Neuronal stem cell (in vitro differentiated cells): ENCODE measurements around the gene DNM3.

Source experiments
- DNase-seq: peaks from one replicate; pipeline ENCODE4 v3.0.0-alpha.2; 2013; ENCODE audit warnings: low spot score
- H2AFZ ChIP-seq: one replicate; pipeline ENCODE4 v1.6.1; 2013; ENCODE audit warnings: mild to moderate bottlenecking, low read length, inconsistent platforms
- H2AK5ac ChIP-seq: 2 replicates; pipeline ENCODE4 v1.6.1; 2013; ENCODE audit warnings: low read depth, mild to moderate bottlenecking, inconsistent platforms, low read length, moderate library complexity, mixed read lengths
- H2BK120ac ChIP-seq: 2 replicates; pipeline ENCODE4 v1.6.1; 2013; ENCODE audit warnings: low read depth, mild to moderate bottlenecking, inconsistent platforms, low read length, moderate library complexity, mixed read lengths
- H2BK12ac ChIP-seq: one replicate; pipeline ENCODE4 v1.6.1; 2013; ENCODE audit warnings: low read length, inconsistent platforms
- H2BK15ac ChIP-seq: 2 replicates; pipeline ENCODE4 v1.6.1; 2013; ENCODE audit warnings: mild to moderate bottlenecking, low read length, inconsistent platforms, mixed read lengths
- H2BK5ac ChIP-seq: one replicate; pipeline ENCODE4 v1.6.1; 2013; ENCODE audit warnings: inconsistent platforms, mild to moderate bottlenecking, low read length, moderate library complexity
- H3K14ac ChIP-seq: one replicate; pipeline ENCODE4 v1.6.1; 2013; ENCODE audit warnings: low read length, inconsistent platforms
- H3K18ac ChIP-seq: 2 replicates; pipeline ENCODE4 v1.6.1; 2013; ENCODE audit warnings: low read length, inconsistent platforms
- H3K23ac ChIP-seq: 2 replicates; pipeline ENCODE4 v1.6.1; 2013; ENCODE audit warnings: low read depth, mild to moderate bottlenecking, mixed read lengths, low read length, inconsistent platforms; ENCODE audit not compliant: poor library complexity
- H3K27ac ChIP-seq: replicated peaks from 3 replicates; pipeline ENCODE4 v1.5.1; 2013; ENCODE audit warnings: low read length, inconsistent platforms
- H3K27me3 ChIP-seq, 3 experiments: 2 replicates each; pipeline ENCODE4 v1.6.1; 2013; ENCODE audit warnings: low read length in 3 of 3, mild to moderate bottlenecking in 2 of 3, inconsistent platforms in 1 of 3, low read depth in 1 of 3, mixed read lengths in 1 of 3, moderate library complexity in 1 of 3; ENCODE audit not compliant: control insufficient read depth in 3 of 3, insufficient read depth in 3 of 3
- H3K36me3 ChIP-seq, 2 donors: replicated peaks in 1 of 2; 2 replicates each; pipeline ENCODE4 v1.6.1; 2013; ENCODE audit warnings: low read length in 2 of 2; ENCODE audit not compliant: control insufficient read depth in 2 of 2, insufficient read depth in 2 of 2
- H3K4ac ChIP-seq: 2 replicates; pipeline ENCODE4 v1.6.1; 2013; ENCODE audit warnings: inconsistent platforms, mild to moderate bottlenecking, low read length, moderate library complexity
- H3K4me1 ChIP-seq, 2 donors: 1 replicate in 1 of 2; 2 replicates in 1 of 2; pipeline ENCODE4 v1.6.1; 2013; ENCODE audit warnings: low read length in 2 of 2, low read depth in 1 of 2; ENCODE audit not compliant: control insufficient read depth in 2 of 2, insufficient read depth in 1 of 2
- H3K4me2 ChIP-seq: one replicate; pipeline ENCODE4 v1.6.1; 2013; ENCODE audit warnings: mild to moderate bottlenecking, low read length, inconsistent platforms; ENCODE audit not compliant: insufficient read depth, poor library complexity, severe bottlenecking
- H3K4me3 ChIP-seq, 2 donors: 2 replicates each; pipeline ENCODE4 v1.5.1; 2013; ENCODE audit warnings: low read length in 2 of 2, mild to moderate bottlenecking in 2 of 2, inconsistent platforms in 1 of 2, moderate library complexity in 1 of 2
- H3K79me1 ChIP-seq: one replicate; pipeline ENCODE4 v1.6.1; 2013; ENCODE audit warnings: low read depth, mild to moderate bottlenecking, inconsistent platforms, low read length, moderate library complexity
- H3K9ac ChIP-seq: one replicate; pipeline ENCODE4 v1.6.1; 2013; ENCODE audit warnings: mild to moderate bottlenecking, low read depth, low read length, inconsistent platforms; ENCODE audit not compliant: poor library complexity
- H3K9me3 ChIP-seq, 2 donors: replicated peaks in 1 of 2; 2 replicates each; pipeline versions ENCODE3 to v1.6.1; 2013; ENCODE audit warnings: low read length in 2 of 2, mild to moderate bottlenecking in 2 of 2, inconsistent platforms in 1 of 2, low read depth in 1 of 2, mixed read lengths in 1 of 2, moderate library complexity in 1 of 2; ENCODE audit not compliant: control insufficient read depth in 2 of 2, insufficient read depth in 1 of 2
- H4K8ac ChIP-seq: one replicate; pipeline ENCODE4 v1.6.1; 2013; ENCODE audit warnings: low read depth, mild to moderate bottlenecking, inconsistent platforms, low read length, moderate library complexity
- H4K91ac ChIP-seq: one replicate; pipeline ENCODE4 v1.6.1; 2013; ENCODE audit warnings: low read length, low read depth, mild to moderate bottlenecking, inconsistent platforms; ENCODE audit not compliant: poor library complexity
- WGBS, 2 donors: extraction: QIAGEN DNeasy Blood & Tissue Kit; methylation state at CpG; one replicate each; pipeline ENCODE4 v1.1.7; 2013; ENCODE audit warnings: missing lambda C conversion rate in 2 of 2, mixed read lengths in 1 of 2; ENCODE audit not compliant: insufficient read length in 2 of 2, insufficient replicate concordance in 1 of 2; ENCODE audit errors: extremely low coverage in 2 of 2; 5-methylcytosine and 5-hydroxymethylcytosine counted together

Gene DNM3

DNA sequence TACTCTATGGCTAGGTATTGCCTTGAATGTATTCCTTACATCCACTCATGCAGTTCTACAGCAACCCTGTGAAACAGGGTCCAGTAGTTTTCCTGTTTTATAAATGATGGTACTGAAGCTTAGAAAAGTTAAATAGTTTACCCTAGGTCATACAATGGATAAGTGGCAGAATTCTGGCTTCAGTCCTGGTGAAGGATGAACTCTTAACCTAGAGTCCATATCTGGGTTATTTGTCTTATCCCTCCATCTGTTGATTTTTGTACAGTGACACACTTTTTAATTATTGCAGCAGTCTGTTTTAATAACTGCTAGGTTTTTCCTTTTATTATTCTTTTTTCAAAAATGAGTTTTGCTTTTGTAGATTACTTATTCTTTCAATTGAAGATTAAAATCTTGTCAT lies 263.9 kb downstream of the DNM3 start:
- H3K79me1 ChIP-seq = no peaks in the 10 kb centered on the region
- H3K27ac ChIP-seq = no peak overlapping the region
- no peak for DNase-seq
- H3K18ac ChIP-seq = no peak overlapping the region
- no peak overlapping the region for H3K14ac ChIP-seq
- no peaks in the 10 kb centered on the region for H3K27me3 ChIP-seq
- H3K36me3 ChIP-seq = no peaks in the 10 kb centered on the region
- H3K4me3 ChIP-seq = no peak overlapping the region
- H3K9ac ChIP-seq = no peak overlapping the region
- no peak overlapping the region for H4K91ac ChIP-seq
- H3K4me1 ChIP-seq = no peaks in the 10 kb centered on the region
- no peak overlapping the region for H2BK120ac ChIP-seq
- H4K8ac ChIP-seq = no peak overlapping the region
- no peak overlapping the region for H2AK5ac ChIP-seq
- H3K23ac ChIP-seq = no peak overlapping the region
- H3K9me3 ChIP-seq = no peaks in the 10 kb centered on the region
- H3K4me2 ChIP-seq = no peak overlapping the region
- H2AFZ ChIP-seq = no peak overlapping the region
- H3K4ac ChIP-seq = no peak overlapping the region
- H2BK15ac ChIP-seq = no peak overlapping the region
- no peak overlapping the region for H2BK12ac ChIP-seq
- H2BK5ac ChIP-seq = no peak overlapping the region

DNA sequence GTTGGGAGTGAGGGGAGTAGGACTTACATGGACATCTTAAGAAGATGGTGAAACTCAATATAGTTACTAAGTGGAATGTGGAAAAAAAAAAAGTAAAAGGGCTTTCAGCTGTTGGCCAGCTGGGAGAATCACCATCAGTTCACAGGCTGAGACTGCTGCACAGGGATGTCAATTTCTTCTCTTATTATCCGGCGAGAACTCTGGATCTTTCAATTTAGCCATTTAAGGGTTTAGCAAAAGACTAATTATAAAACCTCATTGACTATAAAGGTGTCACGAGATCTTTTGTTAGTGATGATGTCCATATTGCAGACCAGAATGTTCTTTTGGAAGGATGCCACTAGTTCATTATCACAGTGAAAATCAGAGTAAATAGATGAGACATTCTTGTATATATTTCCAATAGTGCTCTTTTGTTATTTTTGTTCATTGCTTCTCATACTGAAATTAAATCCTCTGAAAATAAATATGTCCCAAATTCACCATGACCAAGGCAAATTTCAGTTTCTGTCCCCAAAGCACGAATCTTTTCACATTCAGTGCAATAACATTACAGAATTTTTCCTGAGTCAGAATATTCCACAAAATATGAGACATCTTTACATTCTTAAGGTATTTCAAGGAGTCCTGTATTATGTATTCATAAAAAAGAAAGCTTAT lies 266.1 kb downstream of the DNM3 start:
- Histone ChIP-seq H4K8ac (no peak overlapping the region), H2BK12ac (no peak overlapping the region), H3K36me3 (no peaks in the 10 kb centered on the region), H3K4ac (no peak overlapping the region), H3K79me1 (no peaks in the 10 kb centered on the region), H2BK5ac (no peak overlapping the region), H3K18ac (no peak overlapping the region), H2BK120ac (no peak overlapping the region), H2AFZ (no peak overlapping the region), H3K4me2 (no peak overlapping the region), H3K27ac (no peak overlapping the region), H3K9ac (no peak overlapping the region), H2BK15ac (no peak overlapping the region), H3K27me3 (no peaks in the 10 kb centered on the region), H3K9me3 (no peaks in the 10 kb centered on the region), H3K23ac (no peak overlapping the region), H4K91ac (no peak overlapping the region), H3K4me3 (no peak overlapping the region), H3K14ac (no peak overlapping the region), H3K4me1 (no peaks in the 10 kb centered on the region), H2AK5ac (no peak overlapping the region)
- no CpG with 5 or more reads among the region's 4 CpGs for WGBS, 2 donors
- no peak for DNase-seq

DNA sequence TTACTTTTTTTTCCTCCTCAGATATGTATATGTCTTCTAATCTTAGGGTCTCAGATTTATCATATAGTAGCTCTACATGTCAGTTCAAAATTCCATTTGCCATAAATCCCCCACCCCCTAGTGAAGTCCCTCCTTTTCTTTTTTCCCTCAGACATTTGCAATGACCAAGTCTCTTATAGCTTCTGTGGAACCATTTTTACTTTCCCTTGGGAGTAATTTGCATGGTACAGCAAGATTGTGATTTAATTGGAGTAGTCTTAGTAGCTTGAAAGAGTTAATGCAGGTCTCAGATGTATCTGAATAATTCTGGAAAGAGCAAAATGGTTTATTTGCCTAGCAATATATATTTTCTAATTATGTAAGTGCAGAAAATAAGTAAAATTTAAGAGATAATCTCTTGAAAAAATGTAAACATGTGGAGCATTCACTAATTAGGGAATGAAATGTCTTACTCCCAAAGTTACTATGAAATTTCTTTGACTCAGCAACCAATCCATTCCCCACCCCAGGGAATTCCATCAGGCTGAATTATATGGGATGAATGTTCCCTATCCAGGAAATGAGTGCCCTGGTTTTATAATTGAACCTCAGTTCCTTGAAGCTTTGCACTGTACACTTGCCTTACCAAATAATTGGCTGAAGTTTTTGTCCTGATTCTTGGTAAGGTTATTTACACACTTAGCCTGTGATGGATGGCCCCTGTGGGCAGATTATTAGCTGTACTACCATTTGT lies 267.0 kb downstream of the DNM3 start:
- no peaks in the 10 kb centered on the region for H3K27me3 ChIP-seq
- no peak overlapping the region for H3K18ac ChIP-seq
- H3K9ac ChIP-seq = no peak overlapping the region
- no peak overlapping the region for H3K27ac ChIP-seq
- no peak overlapping the region for H3K4me2 ChIP-seq
- H3K4me3 ChIP-seq = no peak overlapping the region
- no peak overlapping the region for H3K23ac ChIP-seq
- H3K4ac ChIP-seq = no peak overlapping the region
- no peaks in the 10 kb centered on the region for H3K36me3 ChIP-seq
- H2BK12ac ChIP-seq = no peak overlapping the region
- no peak overlapping the region for H4K91ac ChIP-seq
- H3K79me1 ChIP-seq = no peaks in the 10 kb centered on the region
- no peak overlapping the region for H2BK120ac ChIP-seq
- H3K14ac ChIP-seq = no peak overlapping the region
- no peak overlapping the region for H2AK5ac ChIP-seq
- no peak overlapping the region for H2BK15ac ChIP-seq
- no peak overlapping the region for H2BK5ac ChIP-seq
- H3K9me3 ChIP-seq = no peaks in the 10 kb centered on the region
- no peak for DNase-seq
- no peaks in the 10 kb centered on the region for H3K4me1 ChIP-seq
- no peak overlapping the region for H2AFZ ChIP-seq
- no peak overlapping the region for H4K8ac ChIP-seq

GRCh38 chr1:172109359-172109758 lies 268.1 kb downstream of the DNM3 start:
- H2BK120ac ChIP-seq = no peak overlapping the region
- no peak overlapping the region for H4K91ac ChIP-seq

More at GRCh38 chr1:172109359-172109758, 268.1 kb downstream of the DNM3 start:
- Histone ChIP-seq H3K27ac (no peak overlapping the region), H3K9ac (no peak overlapping the region), H3K14ac (no peak overlapping the region), H2BK15ac (no peak overlapping the region), H3K4me2 (no peak overlapping the region), H3K9me3 (no peaks in the 10 kb centered on the region), H2BK12ac (no peak overlapping the region), H3K4ac (no peak overlapping the region), H2BK5ac (no peak overlapping the region), H2AFZ (no peak overlapping the region), H3K18ac (no peak overlapping the region), H3K23ac (no peak overlapping the region), H3K4me3 (no peak overlapping the region), H4K8ac (no peak overlapping the region), H3K4me1 (no peaks in the 10 kb centered on the region), H3K36me3 (no peaks in the 10 kb centered on the region), H2AK5ac (no peak overlapping the region), H3K79me1 (no peaks in the 10 kb centered on the region), H3K27me3 (no peaks in the 10 kb centered on the region)
- DNase-seq = no peak
- no CpG with 5 or more reads among the region's 5 CpGs for WGBS, 2 donors
